Measurements from ENCODE around the gene PIK3AP1. TPM values are rescaled to one million over a fixed set of nuclear protein-coding genes. Genes with fewer than 3 reads are reported as not detected.

PIK3AP1 gene
- total and polyA plus RNA-seq, 2 of the 8 experiments (the other 6 are each of a cell fraction or from before 2014, with no cell fraction given), result 1.9 to 4.5 TPM

DNA sequence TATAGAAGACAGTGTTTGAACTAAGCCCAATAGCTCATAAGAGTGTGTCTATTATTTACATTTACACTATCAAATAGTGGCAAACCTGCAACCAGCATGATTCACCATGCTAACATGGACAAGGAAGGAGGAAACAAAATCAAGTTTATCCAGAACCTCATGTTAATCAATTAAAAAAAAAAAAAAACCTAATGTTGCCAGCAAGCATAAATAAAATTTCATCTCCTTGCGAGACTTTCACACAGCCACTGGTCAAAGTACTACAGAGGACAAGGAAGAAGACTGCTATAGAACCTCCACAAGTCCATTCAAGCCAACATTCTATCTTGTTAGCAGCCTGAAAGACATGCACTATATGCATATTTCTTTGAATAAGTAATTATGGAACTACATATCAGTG is 143.2 kb downstream of the PIK3AP1 start (continued):
- no peak for TF ChIP-seq E2F6 (IDR thresholded peaks at IDR 0.05)

All from H1 (cell line).